HL-60 (cell line): ENCODE results near the gene MDN1.

ENCODE experiments used
- CTCF ChIP-seq: IDR thresholded peaks from one replicate; pipeline ENCODE4 v1.5.1; 2011; ENCODE audit warnings: low read length, control low read depth, inconsistent platforms; ENCODE audit not compliant: insufficient read depth
- POLR2AphosphoS5 ChIP-seq: IDR thresholded peaks from 2 replicates; pipeline ENCODE4 v1.6.1; 2012; ENCODE audit warnings: low read depth
- SPI1 ChIP-seq: IDR thresholded peaks from 2 replicates; pipeline ENCODE4 v1.6.1; 2012; ENCODE audit warnings: low read depth, mild to moderate bottlenecking, borderline replicate concordance

GRCh38 chr6:89623749-89624148 lies 195.8 kb downstream of the MDN1 start:
- TF ChIP-seq CTCF (no peak), POLR2AphosphoS5 (no peak), SPI1 (peak; percentile 74; the same call in 1 of the 2 replicates)
